GM21529 (cell line): Measurements from ENCODE around the gene CFH.
A peak's percentile ranks its signal among the peaks of the same experiment; 100 is the strongest.
"Not testable (repeated sequence)": the region's sequence is repeated elsewhere in the genome, so short reads cannot be mapped to it uniquely, and the experiment has no call there.

Experiments used
- ATAC-seq: cut with Tn5 transposase; IDR thresholded peaks from one replicate; pipeline ENCODE4 v1.9.1; 2021; ENCODE audit not compliant: unreplicated experiment

The CFH gene

DNA sequence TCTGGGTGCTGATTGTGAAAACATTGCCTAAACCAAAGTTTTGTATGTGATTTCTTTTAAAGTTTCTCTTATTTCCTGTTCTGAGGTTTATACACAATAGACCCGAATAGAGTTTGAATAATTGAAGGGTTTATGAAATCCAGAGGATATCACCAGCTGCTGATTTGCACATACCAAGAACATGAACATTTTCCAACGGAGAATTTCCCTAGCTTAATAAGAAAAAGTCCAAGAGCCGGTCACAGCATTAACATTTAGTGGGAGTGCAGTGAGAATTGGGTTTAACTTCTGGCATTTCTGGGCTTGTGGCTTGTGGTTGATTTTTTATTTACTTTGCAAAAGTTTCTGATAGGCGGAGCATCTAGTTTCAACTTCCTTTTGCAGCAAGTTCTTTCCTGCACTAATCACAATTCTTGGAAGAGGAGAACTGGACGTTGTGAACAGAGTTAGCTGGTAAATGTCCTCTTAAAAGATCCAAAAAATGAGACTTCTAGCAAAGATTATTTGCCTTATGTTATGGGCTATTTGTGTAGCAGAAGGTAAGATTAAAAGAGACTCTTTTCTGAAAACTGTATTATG lies at the start of gene CFH:
CFH (plus strand) TSS at position 407 of the 579 bp plus-strand sequence; CDS start at position 482, 75 bp downstream.
- ATAC-seq: no peak

DNA sequence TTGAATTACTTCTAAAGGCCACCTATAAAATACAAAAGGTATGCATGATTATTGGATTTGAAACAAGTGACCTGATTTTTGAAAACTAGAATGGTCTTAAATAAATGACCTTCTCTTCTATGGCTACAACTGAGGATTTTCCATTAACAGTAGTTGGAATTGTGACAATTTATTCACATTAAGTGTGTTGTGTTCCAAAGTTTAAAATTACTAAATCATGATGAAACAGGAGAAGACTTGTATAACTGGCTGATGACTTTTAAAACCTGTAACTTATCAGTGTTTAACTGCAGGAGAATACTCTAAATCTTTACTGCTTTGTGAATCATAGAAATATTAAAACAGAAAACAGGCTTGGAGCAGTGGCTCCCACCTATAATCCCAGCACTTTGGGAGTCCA lies 48.2 kb upstream of the CFH start:
- ATAC-seq: no peak

DNA sequence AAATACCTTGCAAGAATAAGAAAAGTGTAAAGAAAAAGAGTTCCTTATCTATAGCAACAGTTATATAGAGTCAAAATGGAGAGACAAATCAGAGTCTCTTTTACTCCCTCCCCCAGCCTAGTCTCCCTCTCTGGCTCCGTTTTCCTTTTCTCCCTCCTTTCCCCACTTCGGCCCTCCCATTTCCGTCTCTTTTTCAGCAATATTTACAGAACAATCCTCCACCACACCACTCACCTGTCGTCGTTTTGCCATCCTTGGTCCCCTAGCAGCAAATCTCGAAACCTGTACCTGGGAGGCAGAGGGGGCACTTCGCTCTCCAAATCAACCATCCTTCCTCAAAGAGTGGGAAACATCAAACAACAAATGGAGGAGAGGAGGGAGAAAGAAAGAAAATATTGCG lies 43.9 kb upstream of the CFH start:
- ATAC-seq: no peak

DNA sequence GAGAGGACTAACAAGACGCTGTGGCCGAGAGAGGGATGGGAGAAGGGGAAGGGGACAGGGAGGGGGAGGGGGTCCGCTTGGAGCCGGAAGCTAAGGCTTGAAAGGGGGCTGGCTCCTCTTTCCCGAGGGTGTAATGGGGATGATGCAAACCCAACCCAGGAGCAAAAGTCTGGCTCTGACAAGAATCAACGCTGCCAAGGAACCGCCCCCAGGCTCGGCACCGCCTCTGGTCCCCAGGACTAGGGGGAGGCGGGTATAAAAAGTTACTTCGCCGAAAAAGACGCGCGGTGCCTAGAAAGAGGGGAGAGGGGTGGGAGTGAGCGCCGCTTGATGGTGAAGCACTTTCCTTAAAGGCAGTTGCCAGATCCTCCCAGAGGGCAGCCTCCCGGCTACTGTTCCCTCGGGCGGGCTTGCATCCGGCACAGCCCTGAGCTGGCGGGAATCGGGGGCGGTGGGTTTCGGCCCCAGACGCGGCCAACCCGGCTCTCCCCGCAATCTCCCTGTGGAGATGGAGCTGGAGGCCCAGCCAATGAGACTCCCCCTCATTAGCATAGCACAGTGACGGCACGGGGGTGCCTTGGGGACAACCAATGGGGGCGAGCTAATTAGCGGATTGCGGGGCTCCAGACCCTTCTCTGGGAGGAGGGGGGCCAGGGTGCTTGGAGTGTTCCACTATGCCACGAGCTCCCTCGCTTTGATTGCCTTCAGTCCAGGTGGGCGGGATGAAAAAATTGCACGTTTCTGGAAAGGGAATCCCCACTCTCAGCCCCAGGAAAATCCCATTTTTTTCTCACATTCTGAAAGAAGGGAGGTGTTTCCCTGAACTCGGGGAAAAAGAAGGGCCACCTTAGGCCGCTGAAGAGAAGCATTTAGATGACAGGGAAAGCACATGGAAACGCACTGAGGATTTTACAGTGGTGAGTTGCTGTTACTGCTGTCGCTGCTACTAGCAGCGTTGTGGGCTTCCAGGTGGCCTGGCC lies 43.2 kb upstream of the CFH start, which contains the start of gene KCNT2:
KCNT2 (minus strand) TSS at position 51 of the 980 bp plus-strand sequence. CDS start 131 bp downstream, outside the sequence.
- no peak for ATAC-seq

DNA sequence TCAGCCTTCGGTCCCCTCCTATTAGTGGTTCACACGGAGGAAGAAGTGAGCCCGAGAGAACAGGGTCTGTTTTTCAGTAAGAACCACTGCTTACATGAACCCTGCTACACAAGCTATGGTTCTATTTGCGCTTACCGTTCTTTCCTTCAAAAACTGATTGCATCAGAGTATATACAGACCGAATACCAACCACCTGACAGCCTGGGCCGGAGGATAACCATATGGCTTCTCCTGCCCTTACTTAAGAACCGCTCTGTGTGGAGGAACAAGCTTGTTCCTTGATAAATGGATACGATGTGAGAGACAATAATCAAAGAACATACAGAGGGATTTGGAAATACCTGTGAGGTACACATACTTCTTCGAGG lies 42.5 kb upstream of the CFH start:
- ATAC-seq: no peak

DNA sequence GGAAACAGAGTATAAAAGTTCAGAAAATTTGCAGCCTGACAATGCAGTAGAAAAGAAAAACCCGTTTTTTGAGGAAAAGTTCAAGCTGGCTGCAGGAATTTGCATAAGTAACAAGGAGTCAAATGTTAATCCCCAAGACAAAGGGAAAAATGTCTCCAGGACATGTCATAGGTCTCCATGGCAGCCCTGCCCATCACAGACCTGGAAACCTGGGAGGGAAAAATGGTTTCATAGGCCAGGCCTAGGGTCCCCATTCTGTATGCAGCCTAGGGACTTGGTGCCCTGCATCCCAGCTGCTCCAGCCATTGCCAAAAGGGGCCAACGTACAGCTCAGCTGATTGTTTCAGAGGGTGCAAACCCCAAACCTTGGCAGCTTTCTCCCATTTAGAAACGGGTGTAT lies 40.0 kb upstream of the CFH start:
- no peak for ATAC-seq

DNA sequence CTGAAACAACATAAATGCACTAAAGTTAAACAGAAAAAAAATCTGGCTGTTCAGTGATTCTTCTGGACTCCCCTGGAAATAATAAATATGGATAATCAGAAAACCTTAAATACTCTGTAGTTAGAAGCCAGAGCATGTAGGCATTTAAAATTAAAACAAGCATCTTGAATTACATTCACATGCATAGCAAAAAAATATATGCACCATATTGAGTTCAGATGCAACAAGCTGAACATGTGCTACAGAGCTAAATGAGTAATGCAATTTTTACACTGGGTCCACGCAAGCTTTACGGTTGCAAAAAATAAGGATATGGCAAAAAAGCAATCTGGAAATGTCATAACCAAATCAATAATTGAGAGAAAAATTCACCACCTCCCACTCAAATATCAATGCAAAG lies 32.1 kb upstream of the CFH start:
- no peak for ATAC-seq

DNA sequence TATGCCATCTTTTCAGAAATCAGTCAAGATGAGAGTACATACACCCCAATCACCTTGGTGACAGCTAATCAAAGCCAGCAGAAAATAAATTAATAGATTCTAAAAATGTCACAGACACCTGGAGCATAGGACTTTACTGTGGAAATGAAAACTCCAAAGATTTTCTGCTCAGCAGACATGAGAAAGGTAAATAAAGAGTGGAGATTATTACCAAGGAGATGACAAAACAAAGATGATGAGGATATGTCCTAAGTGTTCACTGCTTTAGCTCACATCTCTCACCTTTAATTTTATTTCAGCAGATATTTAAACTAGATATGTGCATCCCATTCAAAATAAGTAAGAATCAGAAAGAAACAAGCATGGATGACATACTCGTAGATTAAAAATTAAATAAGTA lies 28.8 kb upstream of the CFH start:
- ATAC-seq: no peak

DNA sequence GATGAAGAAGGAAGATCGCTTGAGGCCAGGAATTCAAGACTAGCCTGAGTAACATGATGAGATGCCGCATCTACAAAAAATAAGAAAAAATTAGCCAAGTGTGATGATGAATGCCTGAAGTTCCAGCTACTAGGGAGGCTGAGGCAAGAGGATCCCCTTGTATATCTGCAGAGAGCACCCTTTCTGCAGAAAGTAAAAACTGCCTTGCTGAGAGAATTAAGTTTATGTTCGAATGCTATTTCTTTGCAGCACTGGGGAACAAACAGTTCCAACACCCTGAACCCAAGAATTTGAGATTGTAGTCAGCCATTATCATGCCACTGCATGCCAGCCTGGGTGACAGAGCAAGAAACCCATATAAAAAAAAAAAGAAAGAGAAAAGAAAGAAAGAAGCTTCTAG lies 23.0 kb upstream of the CFH start:
- no peak for ATAC-seq

DNA sequence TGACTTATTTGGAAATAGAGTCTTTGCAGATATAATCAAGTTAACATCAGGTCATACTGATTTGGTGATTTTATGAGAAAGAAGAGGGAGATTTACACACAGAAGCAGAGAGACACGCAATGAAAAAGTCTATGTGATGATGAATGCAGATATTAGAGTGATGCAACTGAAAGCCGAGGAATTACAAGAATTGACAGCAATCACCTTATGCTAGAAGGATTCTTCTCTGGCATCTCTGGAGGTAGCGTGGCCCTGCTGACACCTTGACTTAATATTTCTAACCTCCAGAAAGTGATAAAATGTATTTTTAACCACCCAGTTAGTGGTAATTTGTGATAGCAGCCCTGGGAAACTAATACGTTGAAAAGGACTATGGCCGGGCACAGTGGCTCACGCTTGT lies 14.2 kb upstream of the CFH start:
- no peak for ATAC-seq

DNA sequence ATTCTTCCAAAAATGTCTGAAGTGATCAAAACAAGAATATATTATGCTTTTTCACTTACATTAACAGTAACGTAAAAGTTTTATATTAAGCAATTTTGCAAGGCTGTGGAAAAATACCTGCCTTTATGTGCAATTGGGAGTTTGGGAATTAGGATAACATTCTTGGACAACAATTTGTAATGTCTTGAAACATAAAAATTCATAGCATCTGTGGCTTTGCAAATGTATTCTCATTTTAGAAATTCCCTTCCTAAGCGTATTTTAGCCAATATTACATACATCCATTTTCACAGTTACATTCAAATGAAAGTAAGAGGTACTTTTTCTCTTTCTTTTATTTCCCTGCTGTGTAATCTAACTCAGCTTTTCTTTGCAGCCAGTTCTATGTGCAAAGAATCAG lies 13.4 kb upstream of the CFH start:
- ATAC-seq: no peak

DNA sequence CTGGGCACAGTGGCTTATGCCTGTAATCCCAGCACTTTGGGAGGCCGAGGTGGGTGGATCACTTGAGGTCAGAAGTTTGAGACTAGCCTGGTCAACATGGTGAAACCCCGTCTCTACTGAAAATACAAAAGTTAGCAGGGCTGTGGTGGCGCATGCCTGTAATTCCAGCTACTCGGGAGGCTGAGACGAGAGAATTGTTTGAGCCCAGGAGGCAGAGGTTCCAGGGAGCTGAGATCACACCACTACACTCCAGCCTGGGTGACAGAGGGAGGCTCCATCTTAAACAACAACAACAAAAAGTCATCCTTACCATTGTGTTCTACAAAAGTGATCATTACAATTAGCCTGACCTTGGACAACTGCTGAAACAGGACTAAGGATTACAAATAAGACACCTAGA lies 12.6 kb upstream of the CFH start:
- ATAC-seq: not testable (repeated sequence)

DNA sequence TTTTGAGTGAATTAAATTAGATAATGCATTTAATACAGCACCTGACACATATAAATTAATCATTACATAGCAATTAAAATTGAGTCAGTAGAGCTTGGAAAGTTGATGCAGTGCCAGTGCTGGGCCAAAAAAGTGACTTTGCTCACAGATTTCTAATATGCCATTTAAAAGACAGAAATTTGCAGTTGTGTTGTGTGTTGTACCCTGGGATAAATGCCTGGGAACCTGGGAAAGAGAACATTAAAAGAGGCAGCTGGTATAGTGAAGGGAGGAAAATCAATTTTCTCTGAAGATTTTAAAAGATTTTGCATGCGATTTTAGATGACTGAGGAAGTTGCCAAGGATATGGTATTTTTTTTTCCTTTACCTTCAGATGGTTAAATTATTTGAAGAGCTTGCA lies 10.9 kb upstream of the CFH start:
- ATAC-seq: no peak

DNA sequence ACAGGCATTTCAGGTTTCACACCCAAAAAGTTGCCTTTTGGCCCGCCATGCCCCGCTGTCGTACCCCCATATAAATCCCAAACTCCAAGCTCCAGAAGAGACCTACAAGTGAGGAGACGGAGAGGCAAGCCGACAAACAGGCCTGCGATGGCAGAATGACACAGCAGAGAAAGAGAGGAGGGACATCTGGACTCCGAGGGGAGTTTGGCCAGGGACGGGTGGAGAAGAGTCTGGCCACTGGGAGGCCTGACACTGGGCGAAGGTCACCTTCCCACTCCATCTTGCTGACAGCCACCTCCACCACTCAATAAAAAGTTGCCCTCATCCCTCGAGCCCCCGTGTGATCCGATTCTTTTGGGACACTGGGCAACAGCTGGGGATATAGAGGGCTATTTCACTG lies 1.9 kb upstream of the CFH start:
- ATAC-seq: no peak

DNA sequence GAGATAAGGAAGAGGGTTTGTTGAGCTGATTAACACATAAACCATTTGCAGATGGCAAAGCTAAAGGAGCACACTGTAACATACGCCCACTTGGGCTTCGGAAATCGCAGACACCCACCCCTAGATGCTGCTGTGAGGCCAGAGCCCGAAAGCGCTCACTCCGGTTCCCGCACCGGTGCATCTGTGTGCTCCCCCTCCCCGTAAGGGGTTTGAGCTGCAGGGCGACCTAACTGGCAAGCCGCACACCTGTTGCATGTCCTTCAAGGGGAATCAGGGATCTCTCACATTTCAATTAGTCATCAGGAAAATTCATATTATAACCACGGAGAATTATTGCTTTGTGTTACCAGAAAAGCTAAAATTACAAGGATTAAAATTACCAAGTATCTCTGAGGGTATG lies 1.4 kb upstream of the CFH start:
- no peak for ATAC-seq

DNA sequence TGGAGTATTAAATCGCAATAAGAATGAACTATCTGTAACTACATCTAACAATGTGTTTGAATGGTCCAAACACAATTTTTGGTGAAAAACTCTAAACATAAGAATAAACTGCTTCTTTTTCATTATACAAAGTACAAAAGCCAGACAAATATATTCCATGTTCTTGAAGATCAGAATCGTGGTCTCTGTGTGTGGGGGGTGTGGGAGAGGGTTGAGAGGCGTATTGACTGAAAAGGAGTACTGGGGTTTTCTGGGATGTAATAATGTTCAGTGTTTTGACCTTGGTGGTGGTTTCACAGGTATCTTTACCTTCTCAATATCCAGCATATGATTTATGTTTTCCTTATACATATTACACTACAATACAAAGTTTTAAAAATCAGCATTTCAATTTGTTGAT lies 764 bp upstream of the CFH start:
- ATAC-seq: no peak

DNA sequence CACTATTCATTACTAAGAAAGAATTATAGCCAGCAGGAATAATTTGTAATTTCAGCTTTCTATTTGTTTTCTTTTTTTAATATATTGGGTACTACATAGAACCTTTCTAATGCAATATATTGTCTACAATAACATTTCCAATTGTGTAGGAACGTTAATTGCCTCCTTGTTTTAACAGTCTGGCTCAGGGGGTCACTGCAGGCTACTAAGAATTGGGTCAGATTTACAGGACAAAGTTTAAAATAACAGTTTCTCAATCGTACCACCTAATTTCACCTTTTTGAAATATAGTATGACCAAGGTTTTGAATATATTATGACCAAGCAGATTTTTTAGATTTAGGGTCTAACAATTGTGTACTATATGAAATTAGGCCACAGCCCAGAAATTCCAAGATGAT lies 2.4 kb downstream of the CFH start:
- ATAC-seq: no peak

DNA sequence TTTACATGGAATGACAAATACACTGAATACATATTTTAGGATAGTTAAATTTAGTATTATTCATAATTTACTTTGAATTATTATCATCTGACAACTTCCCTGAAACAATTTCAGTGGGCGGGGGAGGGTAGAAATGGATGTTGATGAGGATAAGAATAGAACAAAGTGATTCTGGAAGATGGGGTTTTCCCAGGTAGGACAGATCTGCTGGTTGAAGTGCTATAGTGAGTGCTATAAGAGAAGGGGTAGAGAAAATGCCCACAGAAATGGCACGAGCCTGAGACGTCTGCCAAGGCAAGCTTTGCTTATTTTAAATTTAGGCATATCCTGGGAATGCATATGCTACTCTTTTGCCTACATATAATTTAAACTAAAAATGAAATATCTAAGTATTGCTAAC lies 3.2 kb downstream of the CFH start:
- no peak for ATAC-seq

DNA sequence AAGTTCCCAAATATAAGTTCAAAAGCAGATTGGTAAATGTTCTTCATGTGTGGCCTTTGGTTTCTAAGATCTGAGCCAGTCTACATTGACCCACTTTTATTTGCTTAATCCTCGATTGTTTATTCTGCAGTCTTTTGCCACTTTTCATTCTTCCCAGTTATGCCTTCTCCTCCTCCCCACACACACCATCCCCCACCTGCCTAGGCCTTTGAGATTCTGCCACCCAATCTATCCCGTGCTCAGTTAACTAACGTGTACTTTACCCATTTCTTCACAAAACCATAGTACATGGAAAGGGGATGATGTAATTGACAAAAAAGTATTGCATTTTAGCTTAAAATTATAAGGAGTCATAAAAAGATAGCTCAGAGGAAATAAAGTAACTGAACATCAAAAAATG lies 3.7 kb downstream of the CFH start:
- no peak for ATAC-seq

DNA sequence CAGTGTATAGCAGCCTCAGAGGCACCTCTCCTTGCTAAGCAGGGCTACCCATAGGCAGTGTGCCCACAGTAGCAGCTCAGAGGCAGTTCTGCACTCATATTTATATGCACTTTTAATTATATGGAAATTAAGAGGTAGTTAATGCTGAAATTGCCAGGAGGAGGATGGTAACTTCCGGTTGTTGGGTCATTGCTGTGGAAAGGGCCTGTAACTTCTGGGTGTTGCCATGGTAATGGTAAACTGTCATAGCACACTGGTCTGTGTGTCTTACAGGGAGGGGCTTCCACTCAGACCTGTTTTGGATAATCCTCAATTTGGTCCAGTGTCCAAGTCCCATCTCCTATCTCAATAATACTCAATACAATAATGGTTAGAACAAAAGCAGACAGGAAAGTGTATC lies 7.6 kb downstream of the CFH start:
- ATAC-seq: no peak

DNA sequence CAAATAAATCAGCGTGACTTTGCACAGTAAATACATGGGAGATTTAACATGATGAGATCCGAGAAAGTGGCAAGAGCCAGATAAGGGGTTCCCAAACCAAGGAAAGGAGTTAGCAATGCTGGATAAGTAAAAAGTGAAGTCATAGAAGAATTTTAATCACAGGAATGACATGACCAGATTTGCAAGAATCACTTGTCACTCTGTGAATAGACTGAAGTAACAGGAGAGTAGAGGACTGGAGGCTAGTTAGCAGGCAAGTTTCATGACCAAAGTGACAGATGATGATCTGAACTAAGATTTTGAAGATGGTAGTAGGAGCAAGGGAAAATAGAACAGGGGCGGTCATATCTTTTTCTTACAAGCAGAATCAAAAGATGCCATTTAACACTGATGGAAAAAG lies 8.4 kb downstream of the CFH start:
- ATAC-seq: no peak

DNA sequence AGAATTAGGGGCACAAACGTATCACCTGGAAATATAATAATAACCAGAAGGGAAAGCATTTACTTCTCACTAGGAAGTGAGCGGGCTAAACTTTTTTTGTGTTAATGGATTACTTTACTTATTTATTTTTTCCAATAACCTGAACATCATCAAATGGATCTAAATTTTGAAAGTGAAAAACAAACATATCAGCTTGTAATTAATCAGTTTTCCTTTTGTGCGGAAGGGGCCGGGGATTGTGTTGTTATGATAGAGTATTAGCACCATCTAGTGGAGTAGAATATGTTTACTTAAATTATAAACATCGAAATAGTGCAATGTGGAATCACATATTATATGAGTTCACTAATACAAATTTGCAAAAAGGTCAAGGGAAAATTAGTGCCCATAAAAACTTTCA lies 9.0 kb downstream of the CFH start:
- ATAC-seq: peak; percentile 87

DNA sequence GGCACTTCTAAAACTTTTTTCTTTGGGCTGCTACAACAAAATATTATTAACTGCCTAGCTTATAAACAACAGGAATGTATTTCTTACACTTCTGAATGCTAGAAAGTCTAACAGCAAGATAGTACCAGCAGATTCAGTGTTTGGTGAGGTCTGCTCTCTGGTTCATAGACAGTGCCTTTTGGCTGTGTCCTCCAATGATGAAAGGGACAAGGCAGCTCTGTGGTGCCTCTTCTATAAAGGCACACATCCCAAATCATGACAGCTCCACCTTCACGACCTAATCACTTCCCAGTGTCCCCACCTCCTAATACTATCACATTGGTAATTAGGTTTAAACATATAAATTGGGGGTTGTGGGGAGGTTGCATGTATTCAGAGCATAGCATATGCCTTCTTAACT lies 9.5 kb downstream of the CFH start:
- no peak for ATAC-seq
